GM23338 (cell line): ENCODE data around the gene AP2B1. TPM values are rescaled to one million over a fixed set of nuclear protein-coding genes. Genes with fewer than 3 reads are reported as not detected.

Source experiments
- ATAC-seq: fragments of 200-7000 bp; cut with Tn5 transposase; 3 replicates; pipeline ENCODE4 v1.9.1; 2020
- DNase-seq: peaks from one replicate; pipeline ENCODE4 v3.0.0-alpha.2; 2015; ENCODE audit warnings: low spot score
- H2AFZ ChIP-seq: fragments of 200-600 bp; sonication (generic); 2 replicates; pipeline ENCODE4 v1.8.0; 2016; ENCODE audit warnings: antibody characterized with exemption, mild to moderate bottlenecking, moderate library complexity
- H3F3A ChIP-seq: fragments of 200-600 bp; sonication (generic); replicated peaks from 2 replicates; pipeline ENCODE4 v1.8.0; 2017; ENCODE audit warnings: antibody characterized with exemption, mixed run types, low read depth
- H3K27ac ChIP-seq: fragments of 200-600 bp; sonication (generic); 2 replicates; pipeline ENCODE4 v1.6.1; 2016; ENCODE audit warnings: low read depth
- H3K27me3 ChIP-seq: fragments of 200-600 bp; sonication (generic); 2 replicates; pipeline ENCODE4 v1.8.0; 2016; ENCODE audit warnings: mild to moderate bottlenecking, mixed run types, moderate library complexity; ENCODE audit not compliant: insufficient read depth
- H3K36me3 ChIP-seq: fragments of 200-600 bp; sonication (generic); 2 replicates; pipeline ENCODE4 v1.8.0; 2016; ENCODE audit warnings: mild to moderate bottlenecking; ENCODE audit not compliant: insufficient read depth
- H3K4me1 ChIP-seq: fragments of 200-600 bp; sonication (generic); 2 replicates; pipeline ENCODE4 v1.8.0; 2016; ENCODE audit warnings: mild to moderate bottlenecking, moderate library complexity; ENCODE audit not compliant: insufficient read depth
- H3K4me2 ChIP-seq: fragments of 200-600 bp; sonication (generic); 2 replicates; pipeline ENCODE4 v1.7.1; 2017; ENCODE audit warnings: mixed run types
- H3K4me3 ChIP-seq: fragments of 200-600 bp; sonication (generic); 2 replicates; pipeline ENCODE4 v1.6.1; 2016; ENCODE audit warnings: mixed run types
- H3K79me2 ChIP-seq: fragments of 200-600 bp; sonication (generic); replicated peaks from 2 replicates; pipeline ENCODE4 v1.8.0; 2017; ENCODE audit warnings: mild to moderate bottlenecking; ENCODE audit not compliant: insufficient read depth
- H3K9me2 ChIP-seq: fragments of 200-600 bp; sonication (generic); 2 replicates; pipeline ENCODE4 v1.8.0; 2017; ENCODE audit not compliant: insufficient read depth
- H4K20me1 ChIP-seq: fragments of 200-600 bp; sonication (generic); replicated peaks from 2 replicates; pipeline ENCODE4 v1.8.0; 2017; ENCODE audit warnings: mild to moderate bottlenecking; ENCODE audit not compliant: insufficient read depth
- H3K27ac Mint-ChIP-seq: 2 replicates; pipeline ENCODE4 v1.8.0; 2020; ENCODE audit warnings: inconsistent platforms, mild to moderate bottlenecking, moderate library complexity, mixed read lengths
- H3K27me3 Mint-ChIP-seq: 3 replicates; pipeline ENCODE4 v1.8.0; 2022; ENCODE audit warnings: low read depth, mild to moderate bottlenecking, moderate library complexity, mixed read lengths, inconsistent platforms; ENCODE audit not compliant: insufficient read depth, poor library complexity
- H3K36me3 Mint-ChIP-seq: 3 replicates; pipeline ENCODE4 v1.8.0; 2021; ENCODE audit warnings: low read depth, mild to moderate bottlenecking, inconsistent platforms, moderate library complexity, mixed read lengths
- H3K4me1 Mint-ChIP-seq: 3 replicates; pipeline ENCODE4 v1.8.0; 2020; ENCODE audit warnings: mild to moderate bottlenecking, inconsistent platforms, mixed read lengths
- H3K4me3 Mint-ChIP-seq: 3 replicates; pipeline ENCODE4 v1.8.0; 2021; ENCODE audit warnings: moderate library complexity, mild to moderate bottlenecking, inconsistent platforms, mixed read lengths
- H3K9me3 Mint-ChIP-seq: 3 replicates; pipeline ENCODE4 v1.8.0; 2020; ENCODE audit warnings: moderate library complexity, mild to moderate bottlenecking, inconsistent platforms, mixed read lengths
- CREB1 ChIP-seq: fragments of 250-450 bp; sonication (Bioruptor Pico); IDR thresholded peaks from 2 replicates; pipeline ENCODE4 v1.5.0; 2020; ENCODE audit warnings: low read depth, mild to moderate bottlenecking, moderate library complexity
- EZH2phosphoT487 ChIP-seq: fragments of 200-600 bp; sonication (generic); IDR thresholded peaks from one replicate; pipeline ENCODE4 v1.8.1; 2018; ENCODE audit warnings: antibody characterized with exemption; ENCODE audit not compliant: unreplicated experiment
- STAT1 ChIP-seq: IDR thresholded peaks from one replicate; pipeline ENCODE4 v1.6.1; 2016; ENCODE audit warnings: antibody characterized with exemption; ENCODE audit not compliant: unreplicated experiment
- ZNF114 ChIP-seq: fragments of 250-450 bp; sonication (Bioruptor Pico); IDR thresholded peaks from 2 replicates; pipeline ENCODE4 v1.5.0; 2020; ENCODE audit warnings: mild to moderate bottlenecking, moderate library complexity
- polyA plus RNA-seq: library from polyadenylated mRNA; unstranded; fragments of >200 nt; fragmentation: Nextera tagmentation; extraction: Ambion mirVana; gene quantifications from 2 replicates; pipeline ENCODE4 v1.2.1, GENCODE V29; 2016
- total RNA-seq: library from RNA; depleted of rRNA; stranded (reverse); fragments of >200 nt; shearing (Covaris generic); gene quantifications from 2 replicates; pipeline ENCODE4 v1.2.3, GENCODE V29; 2014
- TF ChIP-seq, protein P1 (sequence below), 2 experiments: fragments of 200-600 bp in 1 of 2; sonication (generic) in 1 of 2; conservative IDR thresholded peaks; 2 replicates each; pipeline versions ENCODE4 v1.5.1 to v1.6.1; 2016 to 2017; ENCODE audit warnings: antibody characterized with exemption in 2 of 2, low read depth in 2 of 2, mild to moderate bottlenecking in 2 of 2, moderate library complexity in 1 of 2
- TF ChIP-seq, protein P2 (sequence below): fragments of 250-450 bp; sonication (Bioruptor Pico); IDR thresholded peaks from 2 replicates; pipeline ENCODE4 v1.5.0; 2020; ENCODE audit warnings: mild to moderate bottlenecking, moderate library complexity
- TF ChIP-seq, protein P3 (sequence below): IDR thresholded peaks from one replicate; pipeline ENCODE4 v1.6.1; 2018; ENCODE audit warnings: antibody characterized with exemption; ENCODE audit not compliant: unreplicated experiment
- TF ChIP-seq, protein P4 (sequence below): IDR thresholded peaks from 2 replicates; pipeline ENCODE4 v1.6.1; 2016; ENCODE audit warnings: antibody characterized with exemption

The AP2B1 gene
- total and polyA plus RNA-seq, 2 experiments from 2014 or later, result 89.7 to 144 TPM

DNA sequence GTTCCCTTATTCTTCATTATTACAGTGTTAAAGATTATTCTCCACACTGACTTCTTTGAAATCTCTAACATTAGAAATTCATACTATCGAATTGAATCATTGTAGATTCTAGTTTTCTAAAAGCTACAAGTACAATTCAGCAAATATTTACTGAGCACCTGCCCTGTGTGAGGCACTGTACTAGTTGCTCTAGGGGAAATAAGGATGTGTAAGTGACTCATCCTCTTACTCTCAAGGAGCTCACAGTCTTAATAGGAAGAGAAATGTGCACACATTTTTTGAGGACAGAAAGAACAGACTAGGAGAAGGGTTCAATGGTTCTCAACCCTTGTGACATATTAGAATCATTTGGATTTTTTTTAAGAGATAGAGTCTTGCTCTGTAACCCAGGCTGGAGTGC lies 42.0 kb upstream of the AP2B1 start (continued):
- TF ChIP-seq, protein P1, sequence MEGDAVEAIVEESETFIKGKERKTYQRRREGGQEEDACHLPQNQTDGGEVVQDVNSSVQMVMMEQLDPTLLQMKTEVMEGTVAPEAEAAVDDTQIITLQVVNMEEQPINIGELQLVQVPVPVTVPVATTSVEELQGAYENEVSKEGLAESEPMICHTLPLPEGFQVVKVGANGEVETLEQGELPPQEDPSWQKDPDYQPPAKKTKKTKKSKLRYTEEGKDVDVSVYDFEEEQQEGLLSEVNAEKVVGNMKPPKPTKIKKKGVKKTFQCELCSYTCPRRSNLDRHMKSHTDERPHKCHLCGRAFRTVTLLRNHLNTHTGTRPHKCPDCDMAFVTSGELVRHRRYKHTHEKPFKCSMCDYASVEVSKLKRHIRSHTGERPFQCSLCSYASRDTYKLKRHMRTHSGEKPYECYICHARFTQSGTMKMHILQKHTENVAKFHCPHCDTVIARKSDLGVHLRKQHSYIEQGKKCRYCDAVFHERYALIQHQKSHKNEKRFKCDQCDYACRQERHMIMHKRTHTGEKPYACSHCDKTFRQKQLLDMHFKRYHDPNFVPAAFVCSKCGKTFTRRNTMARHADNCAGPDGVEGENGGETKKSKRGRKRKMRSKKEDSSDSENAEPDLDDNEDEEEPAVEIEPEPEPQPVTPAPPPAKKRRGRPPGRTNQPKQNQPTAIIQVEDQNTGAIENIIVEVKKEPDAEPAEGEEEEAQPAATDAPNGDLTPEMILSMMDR (conservative IDR thresholded peaks at IDR 0.05; ENCODE audit: low read depth in 2 of 2), result no peak
- TF ChIP-seq, protein P2, sequence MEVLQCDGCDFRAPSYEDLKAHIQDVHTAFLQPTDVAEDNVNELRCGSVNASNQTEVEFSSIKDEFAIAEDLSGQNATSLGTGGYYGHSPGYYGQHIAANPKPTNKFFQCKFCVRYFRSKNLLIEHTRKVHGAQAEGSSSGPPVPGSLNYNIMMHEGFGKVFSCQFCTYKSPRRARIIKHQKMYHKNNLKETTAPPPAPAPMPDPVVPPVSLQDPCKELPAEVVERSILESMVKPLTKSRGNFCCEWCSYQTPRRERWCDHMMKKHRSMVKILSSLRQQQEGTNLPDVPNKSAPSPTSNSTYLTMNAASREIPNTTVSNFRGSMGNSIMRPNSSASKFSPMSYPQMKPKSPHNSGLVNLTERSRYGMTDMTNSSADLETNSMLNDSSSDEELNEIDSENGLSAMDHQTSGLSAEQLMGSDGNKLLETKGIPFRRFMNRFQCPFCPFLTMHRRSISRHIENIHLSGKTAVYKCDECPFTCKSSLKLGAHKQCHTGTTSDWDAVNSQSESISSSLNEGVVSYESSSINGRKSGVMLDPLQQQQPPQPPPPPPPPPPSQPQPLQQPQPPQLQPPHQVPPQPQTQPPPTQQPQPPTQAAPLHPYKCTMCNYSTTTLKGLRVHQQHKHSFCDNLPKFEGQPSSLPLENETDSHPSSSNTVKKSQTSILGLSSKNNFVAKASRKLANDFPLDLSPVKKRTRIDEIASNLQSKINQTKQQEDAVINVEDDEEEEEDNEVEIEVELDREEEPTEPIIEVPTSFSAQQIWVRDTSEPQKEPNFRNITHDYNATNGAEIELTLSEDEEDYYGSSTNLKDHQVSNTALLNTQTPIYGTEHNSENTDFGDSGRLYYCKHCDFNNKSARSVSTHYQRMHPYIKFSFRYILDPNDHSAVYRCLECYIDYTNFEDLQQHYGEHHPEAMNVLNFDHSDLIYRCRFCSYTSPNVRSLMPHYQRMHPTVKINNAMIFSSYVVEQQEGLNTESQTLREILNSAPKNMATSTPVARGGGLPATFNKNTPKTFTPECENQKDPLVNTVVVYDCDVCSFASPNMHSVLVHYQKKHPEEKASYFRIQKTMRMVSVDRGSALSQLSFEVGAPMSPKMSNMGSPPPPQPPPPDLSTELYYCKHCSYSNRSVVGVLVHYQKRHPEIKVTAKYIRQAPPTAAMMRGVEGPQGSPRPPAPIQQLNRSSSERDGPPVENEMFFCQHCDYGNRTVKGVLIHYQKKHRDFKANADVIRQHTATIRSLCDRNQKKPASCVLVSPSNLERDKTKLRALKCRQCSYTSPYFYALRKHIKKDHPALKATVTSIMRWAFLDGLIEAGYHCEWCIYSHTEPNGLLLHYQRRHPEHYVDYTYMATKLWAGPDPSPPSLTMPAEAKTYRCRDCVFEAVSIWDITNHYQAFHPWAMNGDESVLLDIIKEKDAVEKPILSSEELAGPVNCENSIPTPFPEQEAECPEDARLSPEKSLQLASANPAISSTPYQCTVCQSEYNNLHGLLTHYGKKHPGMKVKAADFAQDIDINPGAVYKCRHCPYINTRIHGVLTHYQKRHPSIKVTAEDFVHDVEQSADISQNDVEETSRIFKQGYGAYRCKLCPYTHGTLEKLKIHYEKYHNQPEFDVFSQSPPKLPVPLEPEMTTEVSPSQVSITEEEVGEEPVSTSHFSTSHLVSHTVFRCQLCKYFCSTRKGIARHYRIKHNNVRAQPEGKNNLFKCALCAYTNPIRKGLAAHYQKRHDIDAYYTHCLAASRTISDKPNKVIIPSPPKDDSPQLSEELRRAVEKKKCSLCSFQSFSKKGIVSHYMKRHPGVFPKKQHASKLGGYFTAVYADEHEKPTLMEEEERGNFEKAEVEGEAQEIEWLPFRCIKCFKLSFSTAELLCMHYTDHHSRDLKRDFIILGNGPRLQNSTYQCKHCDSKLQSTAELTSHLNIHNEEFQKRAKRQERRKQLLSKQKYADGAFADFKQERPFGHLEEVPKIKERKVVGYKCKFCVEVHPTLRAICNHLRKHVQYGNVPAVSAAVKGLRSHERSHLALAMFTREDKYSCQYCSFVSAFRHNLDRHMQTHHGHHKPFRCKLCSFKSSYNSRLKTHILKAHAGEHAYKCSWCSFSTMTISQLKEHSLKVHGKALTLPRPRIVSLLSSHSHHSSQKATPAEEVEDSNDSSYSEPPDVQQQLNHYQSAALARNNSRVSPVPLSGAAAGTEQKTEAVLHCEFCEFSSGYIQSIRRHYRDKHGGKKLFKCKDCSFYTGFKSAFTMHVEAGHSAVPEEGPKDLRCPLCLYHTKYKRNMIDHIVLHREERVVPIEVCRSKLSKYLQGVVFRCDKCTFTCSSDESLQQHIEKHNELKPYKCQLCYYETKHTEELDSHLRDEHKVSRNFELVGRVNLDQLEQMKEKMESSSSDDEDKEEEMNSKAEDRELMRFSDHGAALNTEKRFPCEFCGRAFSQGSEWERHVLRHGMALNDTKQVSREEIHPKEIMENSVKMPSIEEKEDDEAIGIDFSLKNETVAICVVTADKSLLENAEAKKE, result no peak
- TF ChIP-seq STAT1, result no peak

DNA sequence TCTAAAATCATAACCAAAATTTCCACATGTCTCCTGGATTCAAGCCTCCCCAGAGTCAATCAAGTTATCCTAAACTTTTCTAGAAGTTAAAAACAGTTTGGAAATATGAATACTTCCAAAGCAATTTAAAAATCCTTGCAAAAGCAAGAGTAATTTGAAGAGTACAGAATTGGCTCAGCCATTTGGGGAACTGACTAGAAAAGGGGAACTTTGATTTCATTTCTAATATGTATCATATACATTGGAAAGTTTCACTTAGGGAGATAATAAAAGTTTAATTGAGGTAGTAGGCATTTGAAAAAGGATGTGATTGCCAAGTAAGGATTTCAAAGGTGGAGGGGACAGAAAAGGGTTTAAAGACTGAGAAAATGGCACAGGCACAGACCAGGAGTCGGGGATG lies 40.6 kb upstream of the AP2B1 start:
- H3K9me3 Mint-ChIP-seq, result no peaks in the 10 kb centered on the region
- H3K27ac Mint-ChIP-seq, result no peak overlapping the region
- Histone ChIP-seq H2AFZ (0 out of 2 replicates have a peak overlapping the region, but pooled peaks have one; percentile 8), H3K9me2 (no peaks in the 10 kb centered on the region), H3K27ac (no peak overlapping the region), H3K79me2 (no peaks in the 10 kb centered on the region), H3K36me3 (no peaks in the 10 kb centered on the region), H3K27me3 (peaks cover 13% of the 10 kb centered on the region; the same call in 1 of the 2 replicates), H3K4me1 (no peaks in the 10 kb centered on the region), H3K4me2 (no peak overlapping the region), H3K4me3 (no peak overlapping the region), H3F3A (no peaks in the 10 kb centered on the region), H4K20me1 (no peaks in the 10 kb centered on the region)
- ATAC-seq, result no peak
- H3K27me3 Mint-ChIP-seq, result no peaks in the 10 kb centered on the region
- no peak overlapping the region for H3K4me3 Mint-ChIP-seq
- DNase-seq, result no peak
- H3K4me1 Mint-ChIP-seq, result peaks cover 4% of the 10 kb centered on the region; the same call in 2 of the 3 replicates
- H3K36me3 Mint-ChIP-seq, result no peaks in the 10 kb centered on the region
- TF ChIP-seq, protein P3, sequence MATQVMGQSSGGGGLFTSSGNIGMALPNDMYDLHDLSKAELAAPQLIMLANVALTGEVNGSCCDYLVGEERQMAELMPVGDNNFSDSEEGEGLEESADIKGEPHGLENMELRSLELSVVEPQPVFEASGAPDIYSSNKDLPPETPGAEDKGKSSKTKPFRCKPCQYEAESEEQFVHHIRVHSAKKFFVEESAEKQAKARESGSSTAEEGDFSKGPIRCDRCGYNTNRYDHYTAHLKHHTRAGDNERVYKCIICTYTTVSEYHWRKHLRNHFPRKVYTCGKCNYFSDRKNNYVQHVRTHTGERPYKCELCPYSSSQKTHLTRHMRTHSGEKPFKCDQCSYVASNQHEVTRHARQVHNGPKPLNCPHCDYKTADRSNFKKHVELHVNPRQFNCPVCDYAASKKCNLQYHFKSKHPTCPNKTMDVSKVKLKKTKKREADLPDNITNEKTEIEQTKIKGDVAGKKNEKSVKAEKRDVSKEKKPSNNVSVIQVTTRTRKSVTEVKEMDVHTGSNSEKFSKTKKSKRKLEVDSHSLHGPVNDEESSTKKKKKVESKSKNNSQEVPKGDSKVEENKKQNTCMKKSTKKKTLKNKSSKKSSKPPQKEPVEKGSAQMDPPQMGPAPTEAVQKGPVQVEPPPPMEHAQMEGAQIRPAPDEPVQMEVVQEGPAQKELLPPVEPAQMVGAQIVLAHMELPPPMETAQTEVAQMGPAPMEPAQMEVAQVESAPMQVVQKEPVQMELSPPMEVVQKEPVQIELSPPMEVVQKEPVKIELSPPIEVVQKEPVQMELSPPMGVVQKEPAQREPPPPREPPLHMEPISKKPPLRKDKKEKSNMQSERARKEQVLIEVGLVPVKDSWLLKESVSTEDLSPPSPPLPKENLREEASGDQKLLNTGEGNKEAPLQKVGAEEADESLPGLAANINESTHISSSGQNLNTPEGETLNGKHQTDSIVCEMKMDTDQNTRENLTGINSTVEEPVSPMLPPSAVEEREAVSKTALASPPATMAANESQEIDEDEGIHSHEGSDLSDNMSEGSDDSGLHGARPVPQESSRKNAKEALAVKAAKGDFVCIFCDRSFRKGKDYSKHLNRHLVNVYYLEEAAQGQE, result no peak
- TF ChIP-seq, protein P4, sequence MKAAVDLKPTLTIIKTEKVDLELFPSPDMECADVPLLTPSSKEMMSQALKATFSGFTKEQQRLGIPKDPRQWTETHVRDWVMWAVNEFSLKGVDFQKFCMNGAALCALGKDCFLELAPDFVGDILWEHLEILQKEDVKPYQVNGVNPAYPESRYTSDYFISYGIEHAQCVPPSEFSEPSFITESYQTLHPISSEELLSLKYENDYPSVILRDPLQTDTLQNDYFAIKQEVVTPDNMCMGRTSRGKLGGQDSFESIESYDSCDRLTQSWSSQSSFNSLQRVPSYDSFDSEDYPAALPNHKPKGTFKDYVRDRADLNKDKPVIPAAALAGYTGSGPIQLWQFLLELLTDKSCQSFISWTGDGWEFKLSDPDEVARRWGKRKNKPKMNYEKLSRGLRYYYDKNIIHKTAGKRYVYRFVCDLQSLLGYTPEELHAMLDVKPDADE, result no peak
- TF ChIP-seq CREB1 (CRISPR knock-in tag), result no peak
- TF ChIP-seq STAT1, result no peak
- TF ChIP-seq ZNF114 (CRISPR knock-in tag), result no peak
- no peak for TF ChIP-seq EZH2phosphoT487
- TF ChIP-seq, protein P1 (conservative IDR thresholded peaks at IDR 0.05; ENCODE audit: low read depth in 2 of 2), result no peak
